Tibial artery (tissue), 4 donors: Measurements from ENCODE around the gene ADCY5.

Experiments
- DNase-seq, 2 donors: peaks; one replicate each; pipeline ENCODE4 v3.0.0-alpha.2; 2019
- H3K27ac ChIP-seq, 2 donors: fragments of 200-600 bp; sonication (generic) in 1 of 2; 1 replicate in 1 of 2; 2 replicates in 1 of 2; pipeline ENCODE4 v1.5.1; 2018 to 2019; ENCODE audit warnings: mild to moderate bottlenecking in 1 of 2
- H3K27me3 ChIP-seq, 2 donors: fragments of 200-600 bp; sonication (generic) in 1 of 2; one replicate each; pipeline versions ENCODE4 v1.5.1 to v1.6.0; 2016 to 2019
- H3K36me3 ChIP-seq, 3 donors: fragments of 200-600 bp; sonication (generic) in 2 of 3; one replicate each; pipeline ENCODE4 v1.5.1; 2016 to 2019; ENCODE audit warnings: mild to moderate bottlenecking in 2 of 3
- H3K4me1 ChIP-seq, 4 donors: fragments of 200-600 bp; sonication (generic) in 2 of 4; 1 replicate in 3 of 4; 2 replicates in 1 of 4; pipeline ENCODE4 v1.5.1; 2016 to 2019
- H3K4me3 ChIP-seq, 2 donors: fragments of 200-600 bp; sonication (generic) in 1 of 2; 1 replicate in 1 of 2; 2 replicates in 1 of 2; pipeline ENCODE4 v1.5.1; 2018 to 2019; ENCODE audit warnings: mild to moderate bottlenecking in 2 of 2
- H3K9me3 ChIP-seq, 3 donors: fragments of 200-600 bp; sonication (generic) in 1 of 3; one replicate each; pipeline ENCODE4 v1.5.1; 2016 to 2019
- CTCF ChIP-seq, 2 experiments: fragments of 200-600 bp in 1 of 2; fragments of 450-650 bp in 1 of 2; IDR thresholded peaks; one replicate each; pipeline ENCODE4 v1.5.1; 2017 to 2019; ENCODE audit warnings: antibody characterized with exemption in 2 of 2, mild to moderate bottlenecking in 1 of 2, moderate library complexity in 1 of 2
- intact Hi-C: fragments of 100-400 bp; cut with DNase I; formaldehyde crosslinking; loops from one replicate; pipeline ENCODE4 v1.15.0; 2023; ENCODE audit warnings: low total_unique reads

ADCY5 gene

GRCh38 chr3:123404391-123404790 lies 44.5 kb downstream of the ADCY5 start:
- intact Hi-C loops = no loop called here
- DNase-seq = no peak
- Histone ChIP-seq H3K4me1 (peaks cover 0 to 98% (median 45%) of the 10 kb centered on the region in 4 donors), H3K9me3 (no peaks in the 10 kb centered on the region), H3K36me3 (no peaks in the 10 kb centered on the region), H3K27ac (peak overlapping the region; percentile 89 to 96), H3K4me3 (peak overlapping the region; percentile 36 to 42), H3K27me3 (no peaks in the 10 kb centered on the region)
- no peak for TF ChIP-seq CTCF (IDR thresholded peaks at IDR 0.05)

- Histone ChIP-seq H3K4me1 (peaks cover 0 to 98% (median 52%) of the 10 kb centered on the region in 4 donors), H3K4me3 (peak overlapping the region in 1 of 2 donors; percentile 9)
Observed at GRCh38 chr3:123401836-123402530, 46.9 kb downstream of the ADCY5 start.

GRCh38 chr3:123400169-123400568 lies 48.7 kb downstream of the ADCY5 start:
- no peak for DNase-seq
- no peaks in the 10 kb centered on the region for H3K9me3 ChIP-seq
- H3K27ac ChIP-seq = peak overlapping the region; percentile 89 to 96
- no peak for TF ChIP-seq CTCF (IDR thresholded peaks at IDR 0.05)
- peaks cover 0 to 98% (median 45%) of the 10 kb centered on the region in 4 donors for H3K4me1 ChIP-seq
- H3K36me3 ChIP-seq = no peaks in the 10 kb centered on the region
- H3K27me3 ChIP-seq = no peaks in the 10 kb centered on the region
- H3K4me3 ChIP-seq = no peak overlapping the region
- intact Hi-C loops = no loop called here

More at GRCh38 chr3:123401836-123402530, 46.9 kb downstream of the ADCY5 start:
- intact Hi-C loops = no loop called here
- H3K27ac ChIP-seq = peak overlapping the region; percentile 89 to 96
- no peaks in the 10 kb centered on the region for H3K36me3 ChIP-seq
- H3K9me3 ChIP-seq = no peaks in the 10 kb centered on the region
- no peaks in the 10 kb centered on the region for H3K27me3 ChIP-seq
- no peak for TF ChIP-seq CTCF (IDR thresholded peaks at IDR 0.05)
- peak; percentile 64 to 93 for DNase-seq

- TF ChIP-seq CTCF (IDR thresholded peaks at IDR 0.05) = no peak
- peaks cover 0 to 98% (median 45%) of the 10 kb centered on the region in 4 donors for H3K4me1 ChIP-seq
Observed at GRCh38 chr3:123399653-123400052, 49.2 kb downstream of the ADCY5 start.

GRCh38 chr3:123397921-123398785 lies 50.7 kb downstream of the ADCY5 start:
- Histone ChIP-seq H3K36me3 (no peaks in the 10 kb centered on the region), H3K27ac (peak overlapping the region; percentile 89 to 96), H3K4me1 (peaks cover 0 to 98% (median 42%) of the 10 kb centered on the region in 4 donors), H3K4me3 (no peak overlapping the region), H3K9me3 (no peaks in the 10 kb centered on the region), H3K27me3 (no peaks in the 10 kb centered on the region)
- no peak for TF ChIP-seq CTCF (IDR thresholded peaks at IDR 0.05)
- no peak for DNase-seq
- intact Hi-C loops = no loop called here

More at GRCh38 chr3:123399653-123400052, 49.2 kb downstream of the ADCY5 start:
- intact Hi-C loops = no loop called here
- Histone ChIP-seq H3K27ac (peak overlapping the region; percentile 89 to 96), H3K4me3 (no peak overlapping the region), H3K36me3 (no peaks in the 10 kb centered on the region), H3K27me3 (no peaks in the 10 kb centered on the region), H3K9me3 (no peaks in the 10 kb centered on the region)
- no peak for DNase-seq
